Stimulated activated CD8-positive, alpha-beta memory T cell treated with anti-CD3 and anti-CD28 coated beads, Interleukin-4, amount 100 ng/mL, for 1 hour (primary cell): ENCODE measurements around the gene FBLN1.
"Not testable (repeated sequence)": the region's sequence is repeated elsewhere in the genome, so short reads cannot be mapped to it uniquely, and the experiment has no call there.

ENCODE experiments used
- DNase-seq, 2 donors: peaks; one replicate each; pipeline ENCODE4 v3.0.0-alpha.2; 2020; ENCODE audit warnings: low read depth in 2 of 2, low spot score in 1 of 2

FBLN1 gene

DNA sequence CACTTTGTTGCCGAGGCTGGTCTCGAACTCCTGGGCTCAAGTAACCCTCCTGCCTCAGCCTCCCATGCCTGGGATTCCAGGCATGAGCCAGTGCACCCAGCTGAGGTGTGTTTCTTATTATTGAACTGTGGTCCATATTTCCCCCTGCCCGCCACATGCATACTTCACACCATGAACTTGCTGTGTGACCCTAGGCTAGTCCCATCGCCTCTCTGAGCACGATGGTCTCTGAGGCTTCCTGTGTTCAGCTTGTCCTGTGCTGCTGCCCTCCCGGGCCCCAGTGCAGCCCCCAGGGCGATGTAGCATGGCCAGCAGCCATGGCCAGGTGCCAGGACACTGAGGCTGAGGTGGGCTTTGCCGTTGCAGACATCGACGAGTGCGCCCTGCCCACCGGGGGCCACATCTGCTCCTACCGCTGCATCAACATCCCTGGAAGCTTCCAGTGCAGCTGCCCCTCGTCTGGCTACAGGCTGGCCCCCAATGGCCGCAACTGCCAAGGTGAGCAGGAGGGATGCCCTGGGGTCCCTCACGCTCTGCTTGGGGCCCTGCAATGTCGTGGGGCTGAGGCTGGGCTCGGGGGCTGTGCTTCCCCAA is 45.7 kb downstream of the FBLN1 start:
- DNase-seq, result no peak

DNA sequence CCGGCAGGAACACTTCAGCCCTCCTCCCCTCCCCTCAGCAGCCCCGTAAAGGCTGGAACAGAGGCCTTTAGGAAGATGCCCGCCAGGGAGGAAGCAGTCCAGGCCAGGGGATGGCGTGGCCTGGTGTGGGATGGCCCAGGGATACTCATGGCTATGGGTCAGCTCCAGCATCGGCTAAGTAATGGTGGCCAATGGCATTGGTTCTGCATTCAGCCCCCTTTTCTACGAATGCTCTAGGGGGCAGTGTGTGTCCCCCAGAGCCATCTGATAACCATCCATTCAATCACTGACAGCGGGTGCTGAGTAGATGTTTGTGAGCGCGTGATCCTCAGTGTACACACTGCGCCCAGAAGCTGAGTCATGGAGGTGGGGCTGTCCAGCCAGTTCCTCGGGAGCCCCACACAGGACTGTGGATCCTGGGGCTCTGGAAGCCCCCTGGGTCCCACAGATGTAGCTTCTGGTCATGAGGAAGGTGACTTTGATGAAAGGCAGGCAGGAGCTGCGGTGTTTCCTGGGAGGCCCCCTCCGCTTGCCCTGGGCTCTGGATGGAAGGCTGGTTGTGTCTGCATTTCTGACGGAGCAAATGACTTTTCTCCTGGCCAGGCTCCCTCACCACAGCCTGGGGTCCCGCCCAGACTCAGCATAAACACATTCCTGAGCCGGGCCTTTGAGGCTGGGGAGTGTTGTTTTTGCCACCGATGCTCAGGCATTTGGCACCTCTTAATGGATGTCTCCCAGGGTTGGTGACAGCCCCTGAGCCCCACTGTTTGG is 46.5 kb downstream of the FBLN1 start:
- no peak for DNase-seq

DNA sequence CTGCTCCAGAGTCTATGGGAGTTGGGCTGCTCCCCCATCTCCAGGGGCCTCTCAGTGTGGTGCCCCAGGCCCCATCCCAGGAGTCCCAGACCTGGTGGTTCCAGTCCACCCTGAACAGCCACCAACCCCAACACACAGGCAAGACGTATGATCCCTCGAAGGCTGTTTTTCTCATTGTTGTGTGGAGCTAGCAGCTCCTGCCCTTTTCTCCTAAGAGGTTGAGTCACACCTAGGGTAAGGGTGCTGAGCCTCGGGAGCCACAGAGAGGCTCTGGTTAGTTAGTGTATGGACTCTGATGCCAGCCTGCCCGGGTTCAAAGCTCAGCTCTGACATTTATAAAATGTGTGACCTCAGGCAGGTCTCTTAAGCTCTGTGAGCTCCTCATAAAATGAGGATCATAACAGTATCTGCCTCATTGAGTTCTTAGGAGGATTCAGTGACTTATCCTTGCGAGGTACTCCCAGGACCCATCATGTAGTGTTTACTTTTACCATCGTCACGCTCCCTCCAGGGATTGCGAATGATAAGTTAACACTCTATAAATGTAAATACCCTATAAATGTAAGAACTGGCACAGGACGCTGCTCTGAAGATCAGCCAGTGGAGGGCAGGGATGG is 47.2 kb downstream of the FBLN1 start:
- no peak for DNase-seq

DNA sequence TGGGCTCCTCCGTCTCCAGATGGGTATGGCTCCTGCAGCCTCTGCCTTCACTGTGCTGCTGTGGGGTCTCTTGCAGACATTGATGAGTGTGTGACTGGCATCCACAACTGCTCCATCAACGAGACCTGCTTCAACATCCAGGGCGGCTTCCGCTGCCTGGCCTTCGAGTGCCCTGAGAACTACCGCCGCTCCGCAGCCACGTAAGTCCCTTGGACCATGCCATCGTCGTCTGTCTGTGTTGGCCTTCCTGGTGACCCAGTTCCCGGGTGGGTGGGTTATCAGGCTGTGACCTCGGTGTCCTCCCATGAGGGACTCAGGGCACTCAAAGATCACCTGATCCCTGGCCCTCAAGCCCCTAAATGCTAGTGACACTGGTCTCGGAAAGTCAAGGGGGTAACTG is 47.7 kb downstream of the FBLN1 start:
- no peak for DNase-seq

DNA sequence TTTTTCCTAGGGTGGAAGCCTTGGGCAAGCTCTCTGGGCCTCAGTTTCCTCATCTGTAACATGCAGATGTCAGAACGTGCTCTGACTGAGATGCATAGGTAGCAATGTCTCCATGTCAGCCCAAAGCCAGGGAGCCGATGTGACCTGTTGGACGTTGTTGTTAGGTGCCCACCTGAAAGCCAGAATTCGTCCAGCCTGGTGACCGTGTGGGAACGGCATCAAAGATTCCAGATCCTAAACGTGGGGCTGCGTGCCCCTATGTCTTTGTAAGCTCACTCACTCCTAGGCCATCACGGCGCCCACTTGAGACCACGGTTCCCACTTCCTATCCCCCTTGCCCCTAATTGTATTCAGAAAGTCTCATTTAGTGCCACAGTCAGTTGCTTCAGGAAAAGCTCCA is 48.2 kb downstream of the FBLN1 start:
- no peak for DNase-seq

DNA sequence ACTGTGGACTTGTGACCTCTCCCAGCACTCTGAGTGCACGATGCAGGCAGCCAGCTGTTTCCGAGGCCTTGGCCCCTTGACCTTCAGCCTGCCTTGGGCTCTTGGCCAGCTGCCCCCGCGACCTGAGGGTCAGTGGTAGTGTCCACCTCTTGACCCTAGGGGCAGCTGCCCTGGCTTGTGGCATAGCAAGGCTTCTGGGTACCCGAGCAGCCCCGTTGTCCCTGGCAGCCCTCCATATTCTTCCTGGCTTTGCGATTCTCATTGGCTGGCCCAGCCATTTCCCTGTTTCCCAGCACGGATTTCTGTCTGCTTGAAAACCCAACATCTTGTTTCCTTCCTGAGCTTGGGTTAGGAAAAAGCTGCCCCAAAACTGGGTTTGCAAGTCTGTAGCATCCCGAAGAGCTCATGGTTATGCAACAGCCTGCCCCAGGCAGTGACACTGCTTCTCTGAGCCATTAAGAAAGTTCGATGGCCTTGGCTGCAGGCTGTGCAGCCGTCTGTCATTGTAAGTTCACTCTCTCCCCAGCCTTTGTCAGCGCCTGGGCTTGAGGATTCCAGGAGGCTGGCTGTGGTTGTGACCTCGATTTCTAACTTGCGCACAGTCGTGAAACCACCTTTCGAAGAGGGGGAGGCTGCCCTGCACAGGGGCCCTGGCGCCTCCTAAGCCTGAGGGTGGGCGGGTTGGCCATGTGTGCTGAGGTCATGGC is 48.8 kb downstream of the FBLN1 start:
- no peak for DNase-seq

DNA sequence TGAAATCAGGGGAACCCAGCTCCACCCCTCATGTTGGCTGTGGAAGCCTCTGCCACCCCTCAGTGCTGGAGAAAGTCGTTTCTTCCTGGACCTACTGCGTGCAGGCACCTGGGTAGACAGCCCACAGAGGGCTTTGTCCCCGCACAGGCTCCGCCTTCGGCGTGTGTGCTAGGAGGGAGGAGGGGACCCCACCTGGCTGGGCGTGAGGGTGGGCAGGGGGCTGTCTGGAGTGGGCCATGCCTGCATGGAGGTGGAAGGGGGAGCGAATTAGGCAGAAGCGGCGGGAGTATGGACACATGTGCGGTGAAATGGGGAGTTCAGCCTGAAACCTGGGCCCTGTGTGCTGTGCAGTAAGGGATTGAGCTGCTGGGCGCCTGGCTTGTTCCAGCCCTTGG is 49.3 kb downstream of the FBLN1 start:
- no peak for DNase-seq

DNA sequence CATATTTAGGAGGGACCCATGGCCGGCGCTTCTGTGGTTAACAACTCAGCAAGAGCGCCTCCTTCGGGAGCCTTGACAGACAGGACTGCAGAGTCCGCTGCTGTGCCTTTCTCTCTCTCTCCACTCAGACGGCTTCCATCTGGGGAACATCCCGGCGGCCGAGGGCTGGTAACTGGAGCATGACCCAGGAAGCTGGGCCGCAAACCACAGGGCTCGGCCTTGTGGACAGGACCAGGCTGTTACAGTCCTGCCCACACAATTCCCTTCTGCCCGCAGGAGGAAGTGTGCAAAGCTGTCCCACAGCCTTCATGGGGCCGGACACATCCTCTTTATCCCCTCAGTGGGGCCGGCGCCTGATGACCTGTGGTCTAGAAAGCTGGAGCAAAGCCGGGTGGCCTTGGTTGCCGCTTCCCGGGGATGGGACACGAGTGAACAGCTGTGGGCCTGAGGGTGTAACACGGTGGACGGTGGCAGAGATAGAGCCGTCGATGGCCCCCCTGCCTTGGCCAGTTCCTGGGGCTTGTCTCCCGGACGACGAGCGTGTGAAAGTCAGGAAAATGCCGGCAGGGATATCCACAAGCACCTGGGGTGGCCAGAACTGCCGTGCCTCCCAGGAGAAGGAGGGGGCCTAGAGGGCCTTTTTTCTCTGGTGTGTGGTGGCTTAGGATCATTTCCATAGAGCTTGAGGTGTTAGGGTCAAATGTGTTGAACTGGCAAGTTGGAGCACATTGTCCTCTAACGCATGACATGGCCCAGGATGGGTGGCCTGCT is 50.1 kb downstream of the FBLN1 start:
- no peak for DNase-seq

DNA sequence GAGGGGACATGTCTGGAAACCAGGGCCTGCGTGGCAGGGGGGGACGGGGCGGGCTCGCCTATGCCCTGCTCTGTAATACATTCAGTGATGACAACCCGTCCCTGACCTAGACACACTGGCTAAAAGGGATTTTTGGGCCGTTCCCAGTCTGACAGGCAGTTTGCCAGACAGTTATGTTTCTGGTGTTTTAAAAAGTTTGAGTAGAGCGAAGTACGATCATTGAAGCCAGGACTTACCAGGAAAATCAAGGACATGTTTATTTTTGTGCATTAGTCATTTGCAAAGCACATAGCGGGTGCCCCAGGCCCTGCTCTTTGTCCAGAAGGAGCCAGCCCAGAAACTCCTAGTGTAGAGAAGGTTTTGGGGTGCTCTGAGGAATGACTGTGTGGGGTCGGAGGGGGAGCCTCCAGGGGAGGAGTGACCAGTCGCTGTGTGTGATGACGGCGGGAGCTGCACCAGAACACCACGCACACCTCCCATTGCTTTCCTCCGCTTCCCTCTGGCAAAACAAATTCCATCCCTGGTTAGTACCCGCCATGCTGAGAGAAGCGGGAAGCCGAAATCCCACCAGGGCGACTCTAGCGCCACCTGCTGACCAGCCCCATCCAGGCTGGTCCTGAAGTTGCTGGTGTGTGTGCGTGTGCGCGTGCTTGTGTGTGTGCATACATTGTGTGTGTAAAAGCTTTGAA is 50.8 kb downstream of the FBLN1 start:
- DNase-seq, result peak in 1 of 2 donors; percentile 11

DNA sequence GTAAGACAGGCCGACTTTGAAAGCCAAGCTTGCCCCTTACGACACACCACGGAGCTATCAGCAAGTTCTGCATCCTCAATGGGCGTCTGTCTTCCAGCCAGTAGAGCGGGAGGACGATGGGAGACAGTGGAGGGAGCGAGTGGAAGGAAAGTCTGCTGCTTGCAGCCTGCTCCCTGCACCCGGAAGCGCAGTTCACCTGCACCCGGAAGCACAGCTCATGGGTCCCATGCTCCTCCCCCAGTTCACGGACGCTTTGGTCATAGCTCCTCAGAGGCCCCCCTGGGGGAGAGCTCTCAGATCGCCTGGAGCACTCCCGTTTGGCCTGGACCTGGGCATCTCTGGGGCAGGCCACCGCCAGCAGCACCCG is 51.3 kb downstream of the FBLN1 start:
- no peak for DNase-seq

DNA sequence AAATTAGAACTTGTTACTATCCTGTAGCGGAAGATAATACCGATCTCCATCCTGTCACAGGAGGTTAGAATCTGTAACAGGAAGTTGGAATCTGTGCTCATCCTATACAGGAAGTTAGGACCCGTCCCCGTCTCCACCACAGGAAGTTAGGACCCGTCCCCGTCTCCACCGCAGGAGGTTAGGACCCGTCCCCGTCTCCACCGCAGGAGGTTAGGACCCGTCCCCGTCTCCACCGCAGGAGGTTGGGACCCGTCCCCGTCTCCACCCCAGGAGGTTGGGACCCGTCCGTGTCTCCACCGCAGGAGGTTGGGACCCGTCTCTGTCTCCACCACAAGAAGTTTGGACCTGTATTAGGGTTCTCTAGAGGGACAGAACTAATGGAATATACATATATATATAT is 52.2 kb downstream of the FBLN1 start:
- no peak for DNase-seq

DNA sequence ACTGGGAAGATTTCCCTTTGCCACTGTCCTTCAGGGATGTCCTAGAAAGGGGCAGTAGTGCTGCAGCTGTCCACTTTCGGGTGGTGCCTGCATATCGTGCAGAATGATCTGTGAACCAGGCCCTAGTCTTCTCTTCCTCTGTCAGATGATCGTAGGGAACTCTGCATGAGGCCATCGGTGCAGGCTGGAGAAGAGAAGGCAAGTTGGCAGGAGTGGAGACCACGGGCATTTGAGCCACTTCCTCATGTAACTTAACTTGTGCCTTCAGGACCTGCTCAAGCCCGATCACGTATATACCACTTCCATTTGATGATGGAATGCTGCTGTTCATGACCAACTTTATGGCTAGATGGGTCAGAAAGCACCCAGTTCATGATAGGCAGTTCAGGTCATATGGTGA is 55.2 kb downstream of the FBLN1 start:
- DNase-seq, result not testable (repeated sequence)

DNA sequence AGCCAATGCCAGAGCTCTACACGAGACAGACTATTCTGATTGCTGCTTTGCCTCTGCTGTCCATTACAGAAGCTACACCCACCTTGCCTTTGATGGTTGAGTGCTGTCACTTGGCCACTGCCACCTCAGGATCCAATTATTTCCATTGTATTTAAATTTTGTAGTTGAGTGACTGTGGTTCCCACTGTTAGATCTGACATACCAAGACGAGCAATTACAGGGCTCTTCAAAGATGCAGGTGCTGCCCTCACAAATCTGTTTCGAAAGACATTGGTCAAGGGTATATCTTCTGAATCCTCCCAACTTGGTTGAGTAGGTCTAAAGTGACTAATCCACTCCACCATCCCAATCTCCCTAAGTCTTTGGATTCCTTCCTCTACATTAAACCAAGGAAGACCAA is 57.4 kb downstream of the FBLN1 start:
- not testable (repeated sequence) for DNase-seq

DNA sequence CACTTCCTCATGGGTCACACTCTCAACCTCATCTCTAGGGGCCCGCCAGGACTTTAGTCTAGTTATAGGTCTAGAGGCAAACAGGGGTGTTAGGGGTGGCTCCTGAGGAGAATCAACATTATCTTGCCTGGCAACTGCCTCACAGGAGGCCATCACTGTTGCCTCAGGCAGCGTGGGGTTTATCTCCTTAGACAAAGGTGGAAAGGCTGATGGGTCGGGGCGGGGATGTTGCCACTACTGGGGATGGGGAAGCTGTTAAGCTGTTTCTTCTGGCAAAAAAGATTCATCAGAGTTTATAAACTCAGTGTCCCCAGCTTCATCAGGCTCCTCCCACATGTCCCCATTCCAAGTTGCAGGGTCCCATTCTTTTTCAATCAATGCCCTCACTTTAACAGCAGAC is 58.1 kb downstream of the FBLN1 start:
- DNase-seq, result not testable (repeated sequence)

DNA sequence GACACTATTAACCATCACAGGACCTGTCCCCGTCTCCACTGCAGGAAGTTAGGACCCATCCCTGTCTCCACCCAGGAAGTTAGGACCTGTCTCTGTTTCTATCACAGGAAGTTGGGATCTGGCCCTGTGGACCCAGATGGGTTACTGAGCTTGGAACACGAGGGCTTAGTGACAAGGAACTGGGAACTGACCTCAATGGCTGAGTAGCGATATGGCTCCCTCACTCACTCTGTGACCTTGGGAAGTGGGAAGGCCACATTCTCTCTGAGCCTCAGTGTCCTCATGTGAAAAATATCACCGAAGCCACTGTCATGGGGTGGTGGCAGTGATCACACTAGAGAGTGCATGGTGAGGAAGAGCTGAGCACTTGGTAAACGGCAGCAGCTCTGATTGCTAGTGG is 59.4 kb downstream of the FBLN1 start:
- DNase-seq, result no peak

DNA sequence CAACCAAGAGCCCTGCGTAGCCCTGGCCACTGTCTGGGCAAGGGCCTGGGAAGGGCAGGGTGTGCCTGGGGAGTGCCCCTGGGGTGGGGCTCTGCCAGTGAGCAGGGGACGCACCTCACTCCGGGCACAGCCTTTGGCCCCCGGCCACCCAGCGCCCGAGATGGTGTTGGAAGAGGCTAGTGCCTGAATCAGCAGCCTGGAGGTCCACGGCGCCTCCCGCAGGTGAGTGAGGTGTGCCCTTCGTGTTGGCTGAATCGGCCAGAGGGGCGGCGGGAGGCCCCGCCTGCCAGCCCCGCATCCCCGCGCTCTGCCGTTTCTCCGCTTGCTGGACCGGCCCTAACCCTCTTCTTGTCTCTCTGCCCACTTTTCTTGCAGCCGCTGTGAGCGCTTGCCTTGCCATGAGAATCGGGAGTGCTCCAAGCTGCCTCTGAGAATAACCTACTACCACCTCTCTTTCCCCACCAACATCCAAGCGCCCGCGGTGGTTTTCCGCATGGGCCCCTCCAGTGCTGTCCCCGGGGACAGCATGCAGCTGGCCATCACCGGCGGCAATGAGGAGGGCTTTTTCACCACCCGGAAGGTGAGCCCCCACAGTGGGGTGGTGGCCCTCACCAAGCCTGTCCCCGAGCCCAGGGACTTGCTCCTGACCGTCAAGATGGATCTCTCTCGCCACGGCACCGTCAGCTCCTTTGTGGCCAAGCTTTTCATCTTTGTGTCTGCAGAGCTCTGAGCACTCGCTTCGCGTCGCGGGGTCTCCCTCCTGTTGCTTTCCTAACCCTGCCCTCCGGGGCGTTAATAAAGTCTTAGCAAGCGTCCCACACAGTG is 60.1 kb downstream of the FBLN1 start:
- no peak for DNase-seq

DNA sequence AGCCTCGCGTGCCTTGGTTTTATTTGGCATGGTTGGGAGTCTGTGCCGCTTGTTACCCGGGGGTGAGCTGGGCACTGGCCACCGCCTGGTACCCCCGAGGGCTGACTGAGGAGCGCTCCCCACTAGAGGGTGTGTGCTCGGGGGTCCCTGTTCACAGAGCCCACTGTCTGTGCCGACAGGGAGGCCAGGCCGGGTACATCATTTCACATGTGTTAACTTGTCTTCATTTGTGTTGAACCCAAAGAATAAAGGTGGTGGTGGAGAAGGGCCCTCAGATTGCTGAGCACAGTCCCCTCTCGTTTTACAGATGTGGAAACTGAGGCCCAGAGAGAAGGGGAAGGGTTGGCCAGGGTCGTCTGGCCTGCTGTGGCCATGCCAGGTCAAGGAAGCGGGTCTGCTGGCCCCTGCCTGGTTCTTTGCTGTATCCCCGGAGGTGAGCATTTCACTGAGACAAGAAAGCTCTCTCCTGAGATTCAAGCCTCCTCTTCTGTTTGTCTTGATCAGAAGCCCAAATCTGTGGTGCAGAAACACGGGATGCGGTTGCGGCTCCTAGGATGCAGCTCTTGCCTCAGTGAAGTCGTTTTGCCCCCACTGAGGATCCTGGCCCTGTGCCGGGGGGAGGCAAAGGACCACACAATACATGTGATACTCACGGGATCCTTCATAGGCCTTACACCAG is 60.8 kb downstream of the FBLN1 start:
- DNase-seq, result no peak

DNA sequence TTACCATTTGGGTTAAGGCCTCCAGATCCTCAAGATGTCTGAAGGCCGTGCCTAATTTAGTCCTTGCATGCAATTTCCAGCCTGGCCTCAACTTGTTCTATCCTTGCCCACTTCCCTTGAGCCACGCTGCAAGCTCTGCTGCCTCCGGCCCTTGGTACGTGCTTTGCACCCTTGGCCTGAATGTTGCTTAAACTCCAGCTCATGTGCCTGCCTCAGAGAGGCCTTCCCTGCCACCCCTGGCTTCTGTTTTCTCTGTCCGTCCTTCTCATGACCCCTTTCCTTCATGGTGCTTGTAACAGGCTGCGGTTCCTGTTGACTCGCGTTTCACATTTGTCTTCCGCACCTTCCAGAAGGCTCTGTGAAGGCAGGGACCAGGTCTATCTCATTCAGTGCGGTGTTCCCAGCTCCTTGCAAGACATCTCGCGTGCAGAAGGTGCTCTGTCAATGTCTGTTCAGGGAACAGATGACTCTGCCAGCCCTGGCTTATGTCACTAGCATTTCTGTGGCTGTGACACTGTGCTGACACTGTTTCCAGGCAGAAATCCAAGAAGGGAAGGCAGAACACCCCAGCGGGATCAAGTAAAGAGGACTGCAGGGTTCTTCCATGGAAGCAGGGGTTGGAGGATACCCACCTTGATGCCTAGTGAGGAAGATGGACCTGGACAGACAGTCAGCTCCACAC is 61.8 kb downstream of the FBLN1 start:
- no peak for DNase-seq

DNA sequence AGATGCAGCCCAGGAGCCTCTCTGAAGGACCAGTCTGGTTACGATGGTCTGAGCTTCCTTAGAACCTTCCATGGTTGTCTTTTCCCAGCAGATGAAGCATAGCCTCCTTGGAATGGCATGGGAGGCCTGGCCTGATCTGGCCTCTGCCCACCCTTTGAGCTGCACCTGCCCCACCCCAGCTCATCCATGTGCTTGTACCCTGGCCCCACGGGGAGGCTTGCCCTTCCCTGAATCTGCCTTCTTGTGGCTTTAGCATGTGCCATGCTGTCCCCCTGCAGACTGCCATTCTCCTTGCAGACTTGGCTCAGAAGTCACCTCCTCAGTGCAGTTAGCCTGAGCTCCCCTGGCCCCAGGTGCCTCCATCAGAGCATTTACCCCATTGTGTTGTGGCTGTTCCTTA is 62.5 kb downstream of the FBLN1 start:
- no peak for DNase-seq
